Measurements from ENCODE around the gene PFDN5.
"Not testable (repeated sequence)": the region's sequence is repeated elsewhere in the genome, so short reads cannot be mapped to it uniquely, and the experiment has no call there.

PFDN5 gene

GRCh38 chr12:53330671-53331070 lies 35.3 kb downstream of the PFDN5 start:
- DNase-seq = no peak

DNA sequence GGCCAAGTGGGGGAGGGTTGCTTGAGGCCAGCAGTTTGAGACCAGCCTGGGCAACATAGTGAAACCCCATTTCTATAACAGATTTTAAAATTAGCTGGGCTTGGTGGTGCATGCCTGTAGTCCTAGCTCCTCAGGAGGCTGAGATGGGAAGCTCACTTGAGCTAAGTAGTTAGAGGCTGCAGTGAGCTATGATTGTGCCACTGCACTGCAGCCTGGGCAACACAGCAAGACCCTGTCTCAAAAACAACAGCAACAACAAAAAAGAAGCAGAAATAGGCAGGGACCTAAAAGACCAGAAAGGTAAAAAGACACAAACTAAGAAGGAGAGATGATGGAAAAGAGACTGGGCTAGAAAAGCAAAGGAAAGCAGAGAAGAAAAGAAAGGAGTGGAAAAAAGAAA lies 37.0 kb downstream of the PFDN5 start:
- DNase-seq = not testable (repeated sequence)

- DNase-seq = no peak
Observed at GRCh38 chr12:53332744-53333143, 37.4 kb downstream of the PFDN5 start.

GRCh38 chr12:53333289-53333688 lies 37.9 kb downstream of the PFDN5 start:
- DNase-seq = no peak

GRCh38 chr12:53333845-53334244 lies 38.5 kb downstream of the PFDN5 start:
- DNase-seq = no peak

GRCh38 chr12:53334822-53335221 lies 39.5 kb downstream of the PFDN5 start:
- DNase-seq = no peak

DNA sequence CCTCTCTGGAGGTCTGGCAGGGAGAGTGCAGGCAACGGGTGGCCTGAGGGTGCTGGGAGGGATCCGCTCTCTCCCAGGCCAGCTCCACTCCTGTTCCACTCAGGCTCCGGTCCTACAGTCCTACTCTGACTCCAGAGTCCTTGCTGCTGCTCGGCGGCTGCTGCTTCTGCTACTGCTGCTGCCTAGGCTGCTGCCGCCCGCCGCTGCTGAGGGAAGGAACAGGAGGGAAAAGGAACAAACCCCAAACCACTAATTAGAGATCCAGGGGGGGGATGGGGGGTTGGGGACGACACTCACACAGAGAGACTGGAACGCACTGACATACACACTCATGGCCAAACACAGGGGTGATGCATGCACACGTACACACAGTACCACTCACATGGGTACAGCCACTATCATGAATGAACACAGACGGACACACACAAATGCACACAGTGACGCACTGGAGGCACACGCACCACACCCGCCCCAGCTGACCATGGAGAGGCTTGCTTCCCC lies 40.9 kb downstream of the PFDN5 start, which contains the start of gene SP7:
Gene SP7, minus strand, starts transcription at position 174 of the 501 bp plus-strand sequence. CDS start 708 bp downstream, outside the sequence.
- no peak for DNase-seq

- no peak for DNase-seq
Observed at GRCh38 chr12:53338017-53338416, 42.7 kb downstream of the PFDN5 start.

- DNase-seq = peak; percentile 77
Observed at GRCh38 chr12:53338916-53339315, 43.6 kb downstream of the PFDN5 start.

DNA sequence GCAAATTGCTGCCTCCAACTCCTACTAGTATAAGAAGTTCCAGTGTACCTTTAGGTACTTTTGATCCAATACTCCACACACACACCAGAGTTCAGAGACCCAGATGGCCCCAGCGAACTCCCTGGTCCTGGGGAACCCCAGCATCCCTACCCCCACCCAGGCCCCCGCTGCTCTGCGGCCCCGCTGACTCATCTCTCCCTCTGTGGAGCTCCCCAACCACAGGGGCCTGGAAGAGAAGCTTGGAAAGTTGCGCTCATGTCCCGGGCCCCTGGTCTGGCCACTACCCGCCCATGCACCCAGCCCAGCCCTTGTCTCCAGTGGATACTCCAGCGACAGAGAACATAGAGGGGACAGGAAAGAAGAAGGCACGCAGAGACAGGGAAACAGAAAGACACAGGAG lies 45.1 kb downstream of the PFDN5 start:
- no peak for DNase-seq

- no peak for DNase-seq
Observed at GRCh38 chr12:53343449-53343848, 48.1 kb downstream of the PFDN5 start.

DNA sequence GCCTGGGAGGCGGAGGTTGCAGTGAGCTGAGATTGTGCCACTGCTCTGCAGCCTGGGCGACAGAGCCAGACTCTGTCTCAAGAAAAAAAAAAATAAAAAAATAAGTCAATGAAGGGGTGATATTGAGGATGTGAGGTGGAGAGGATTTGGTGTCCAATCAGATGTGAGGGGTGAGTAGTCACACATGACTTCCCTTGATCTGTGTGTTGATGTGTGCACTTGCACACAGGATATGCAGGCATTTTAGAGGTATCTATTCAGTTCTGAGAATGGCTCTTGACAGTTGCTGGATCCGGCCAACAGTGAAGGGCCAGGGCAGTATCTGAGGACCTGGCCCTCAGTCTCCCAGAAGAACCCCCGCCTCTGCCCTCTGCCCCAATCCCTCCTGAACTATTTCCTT lies 48.6 kb downstream of the PFDN5 start:
- no peak for DNase-seq

GRCh38 chr12:53344487-53344823 lies 49.1 kb downstream of the PFDN5 start:
- no peak for DNase-seq

DNA sequence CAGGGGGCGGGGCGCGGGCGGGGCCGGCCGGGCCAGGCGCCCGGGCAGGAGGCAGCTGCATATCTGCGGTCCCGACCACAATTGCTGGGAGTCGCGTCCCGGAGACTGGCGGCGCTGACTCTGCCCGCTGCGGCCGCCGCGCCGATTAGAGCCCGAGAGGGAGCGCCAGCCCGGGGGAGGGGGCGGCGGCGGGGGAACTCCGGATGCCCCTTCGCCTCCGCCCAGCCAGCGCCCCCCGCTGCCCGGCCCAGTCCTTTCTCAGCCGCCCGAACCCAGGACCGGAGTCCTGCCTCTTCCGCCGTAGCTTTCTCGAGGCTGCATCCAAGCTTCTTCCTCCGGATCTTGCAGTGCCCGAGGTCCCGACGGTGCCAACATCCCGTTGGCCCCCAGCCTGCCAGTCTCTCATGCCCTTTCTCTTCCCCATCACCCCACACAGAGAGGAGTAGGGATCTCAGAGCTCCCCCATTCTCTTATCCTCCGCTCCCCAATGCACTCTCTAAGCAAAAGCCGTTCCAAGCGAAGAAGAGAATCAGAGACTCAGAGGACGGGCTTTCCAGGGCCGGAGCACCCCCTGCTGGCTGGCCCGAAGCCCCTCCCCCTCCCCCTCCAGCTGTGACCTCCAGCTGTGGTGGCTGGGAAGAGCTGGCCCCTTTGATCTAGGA lies 49.6 kb downstream of the PFDN5 start:
- peak; percentile 76 for DNase-seq

DNA sequence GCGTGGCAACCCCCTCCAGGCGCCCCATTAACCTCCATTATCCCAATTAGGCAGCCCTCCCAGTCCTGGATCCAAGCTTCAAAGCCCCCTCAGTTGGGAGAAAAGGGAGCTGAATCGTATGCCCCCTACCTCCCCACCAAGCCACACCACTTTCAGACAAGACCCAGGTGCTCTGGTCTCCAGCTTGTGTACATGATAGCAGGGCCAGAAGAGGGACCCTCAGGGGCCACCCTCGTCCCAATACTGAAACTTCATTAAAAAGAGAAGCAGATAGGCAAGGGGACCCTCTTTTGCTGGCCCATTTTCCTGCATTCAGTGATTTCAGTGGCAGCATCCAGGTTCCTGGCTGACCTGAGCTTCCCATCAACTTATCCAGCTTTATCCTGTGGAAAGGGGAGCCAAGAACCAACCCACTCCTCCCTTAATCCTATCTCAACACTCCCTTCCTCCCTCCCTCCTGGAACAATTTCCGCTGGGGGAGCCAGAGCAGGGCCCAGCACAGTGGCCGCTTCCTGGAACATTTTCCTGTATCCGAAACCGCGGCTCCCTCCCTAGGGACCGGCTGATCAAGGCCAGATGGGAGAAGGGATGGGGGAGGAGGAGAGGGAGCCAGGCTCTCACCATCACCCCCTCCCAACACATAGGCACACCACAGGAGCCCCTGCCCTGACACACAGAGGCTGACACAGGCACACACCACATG lies 50.3 kb downstream of the PFDN5 start:
- DNase-seq = peak; percentile 97

DNA sequence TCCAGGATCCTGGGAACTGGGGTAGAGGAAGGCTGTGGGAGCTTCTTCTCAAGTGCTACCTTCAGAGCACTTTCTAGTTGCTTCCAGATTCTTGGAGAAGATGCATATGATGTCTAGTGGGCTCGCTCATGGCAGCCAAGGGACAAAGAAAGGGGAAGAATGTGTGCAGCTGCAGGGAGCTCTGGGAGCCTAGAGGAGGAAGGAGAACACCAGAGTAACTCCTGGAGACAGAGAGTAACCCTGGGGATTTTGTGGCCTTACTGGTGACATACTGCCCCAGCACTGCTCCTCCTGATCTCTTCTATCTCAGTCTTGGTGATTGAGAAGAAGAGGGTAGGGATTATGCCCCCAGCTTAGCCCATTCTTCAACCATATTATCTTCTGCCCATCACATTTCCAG lies 51.1 kb downstream of the PFDN5 start:
- DNase-seq = no peak

DNA sequence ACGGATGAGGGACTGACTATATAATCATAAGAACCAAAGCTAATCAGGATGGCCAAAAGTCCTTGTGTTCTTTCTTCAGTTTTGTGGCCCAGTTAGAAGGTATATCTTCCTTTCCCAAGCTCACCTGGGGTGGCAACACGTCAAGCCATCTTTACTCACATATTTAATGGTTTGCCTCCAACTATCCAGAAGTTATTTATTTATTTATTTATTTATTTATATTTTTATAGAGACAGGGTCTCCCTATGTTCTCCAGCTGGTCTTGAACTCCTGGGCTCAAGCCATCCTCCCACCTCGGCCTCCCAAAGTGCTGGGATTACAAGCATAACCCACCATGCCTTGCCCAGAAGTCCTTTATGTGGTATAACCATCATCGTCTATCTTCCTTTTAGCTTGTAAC lies 52.6 kb downstream of the PFDN5 start:
- no peak for DNase-seq
